Parathyroid adenoma (tissue), 2 donors: ENCODE data around the gene NXT1.

Source experiments
- H2AFZ ChIP-seq: fragments of 300-600 bp; sonication (generic); one replicate; pipeline ENCODE4 v1.7.0; 2017; ENCODE audit warnings: antibody characterized with exemption, mild to moderate bottlenecking
- H3K27ac ChIP-seq: fragments of 300-600 bp; sonication (generic); one replicate; pipeline ENCODE4 v1.7.0; 2017
- H3K27me3 ChIP-seq: fragments of 300-600 bp; sonication (generic); one replicate; pipeline ENCODE4 v1.7.0; 2017; ENCODE audit warnings: low read length; ENCODE audit not compliant: control insufficient read depth, insufficient read depth
- H3K36me3 ChIP-seq: fragments of 300-600 bp; sonication (generic); one replicate; pipeline ENCODE4 v1.7.0; 2017; ENCODE audit warnings: low read length; ENCODE audit not compliant: control insufficient read depth, insufficient read depth
- H3K4me1 ChIP-seq: fragments of 300-600 bp; sonication (generic); one replicate; pipeline ENCODE4 v1.7.0; 2017; ENCODE audit warnings: control low read depth
- H3K4me2 ChIP-seq: fragments of 300-600 bp; sonication (generic); one replicate; pipeline ENCODE4 v1.7.0; 2017; ENCODE audit warnings: low read length
- H3K4me3 ChIP-seq: fragments of 300-600 bp; sonication (generic); one replicate; pipeline ENCODE4 v1.7.0; 2017; ENCODE audit warnings: low read depth, low read length
- H3K79me2 ChIP-seq: fragments of 300-600 bp; sonication (generic); one replicate; pipeline ENCODE4 v1.7.0; 2017; ENCODE audit warnings: control low read depth
- H3K9ac ChIP-seq: fragments of 300-600 bp; sonication (generic); one replicate; pipeline ENCODE4 v1.7.0; 2017; ENCODE audit warnings: mild to moderate bottlenecking
- H3K9me3 ChIP-seq: fragments of 300-600 bp; sonication (generic); one replicate; pipeline ENCODE4 v1.7.0; 2017; ENCODE audit warnings: low read length; ENCODE audit not compliant: control insufficient read depth
- CTCF ChIP-seq: fragments of 300-600 bp; sonication (generic); IDR thresholded peaks from one replicate; pipeline ENCODE4 v1.7.0; 2017; ENCODE audit warnings: antibody characterized with exemption, mild to moderate bottlenecking
- donor health status: primary hyperparathyroidism.

The NXT1 gene

GRCh38 chr20:23332467-23332866 is 18.1 kb upstream of the NXT1 start:
- Histone ChIP-seq H3K9me3 (no peaks in the 10 kb centered on the region), H3K27me3 (no peaks in the 10 kb centered on the region), H3K4me1 (no peaks in the 10 kb centered on the region), H3K36me3 (no peaks in the 10 kb centered on the region), H3K27ac (no peak overlapping the region), H3K4me2 (no peak overlapping the region), H3K9ac (no peak overlapping the region), H3K79me2 (no peaks in the 10 kb centered on the region), H2AFZ (no peak overlapping the region), H3K4me3 (no peak overlapping the region)
- no peak for TF ChIP-seq CTCF

GRCh38 chr20:23334111-23334510 is 16.5 kb upstream of the NXT1 start:
- no peaks in the 10 kb centered on the region for H3K4me1 ChIP-seq
- no peaks in the 10 kb centered on the region for H3K36me3 ChIP-seq
- H3K9ac ChIP-seq, result no peak overlapping the region
- H3K4me3 ChIP-seq, result no peak overlapping the region
- no peak for TF ChIP-seq CTCF
- H3K9me3 ChIP-seq, result no peaks in the 10 kb centered on the region
- no peak overlapping the region for H2AFZ ChIP-seq
- H3K27me3 ChIP-seq, result no peaks in the 10 kb centered on the region
- no peaks in the 10 kb centered on the region for H3K79me2 ChIP-seq
- no peak overlapping the region for H3K4me2 ChIP-seq
- H3K27ac ChIP-seq, result no peak overlapping the region

DNA sequence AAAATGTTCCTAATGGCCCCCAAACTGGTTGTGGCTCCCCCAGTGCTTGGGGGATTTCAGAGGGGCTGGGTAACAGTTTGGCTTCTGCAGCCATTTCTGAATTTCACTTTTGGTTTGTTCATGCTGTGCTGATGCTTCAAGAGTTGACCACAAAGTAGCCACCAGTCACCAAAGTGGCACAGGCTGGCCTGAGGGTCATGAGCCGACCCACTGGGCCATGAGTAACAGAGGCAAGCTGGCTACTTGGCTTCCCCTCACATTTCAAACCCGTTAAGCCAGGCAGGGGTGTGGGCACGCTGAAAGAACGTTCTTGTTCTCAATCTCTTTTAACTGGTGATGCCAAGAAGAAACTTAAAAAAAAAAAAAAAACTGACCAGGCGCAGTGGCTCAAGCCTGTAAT is 15.1 kb upstream of the NXT1 start:
- no peak overlapping the region for H3K4me3 ChIP-seq
- no peaks in the 10 kb centered on the region for H3K79me2 ChIP-seq
- H3K9ac ChIP-seq, result no peak overlapping the region
- H3K4me2 ChIP-seq, result no peak overlapping the region
- no peak overlapping the region for H2AFZ ChIP-seq
- H3K27me3 ChIP-seq, result no peaks in the 10 kb centered on the region
- H3K27ac ChIP-seq, result no peak overlapping the region
- no peak for TF ChIP-seq CTCF
- no peaks in the 10 kb centered on the region for H3K4me1 ChIP-seq
- H3K36me3 ChIP-seq, result no peaks in the 10 kb centered on the region
- H3K9me3 ChIP-seq, result no peaks in the 10 kb centered on the region

- H3K9me3 ChIP-seq, result no peaks in the 10 kb centered on the region
- H3K27me3 ChIP-seq, result no peaks in the 10 kb centered on the region
- no peaks in the 10 kb centered on the region for H3K79me2 ChIP-seq
- H3K4me3 ChIP-seq, result no peak overlapping the region
- H3K27ac ChIP-seq, result no peak overlapping the region
- H3K9ac ChIP-seq, result no peak overlapping the region
- H2AFZ ChIP-seq, result no peak overlapping the region
- H3K4me2 ChIP-seq, result no peak overlapping the region
- no peaks in the 10 kb centered on the region for H3K4me1 ChIP-seq
- TF ChIP-seq CTCF, result no peak
- no peaks in the 10 kb centered on the region for H3K36me3 ChIP-seq
Observed at GRCh38 chr20:23336476-23336875, 14.1 kb upstream of the NXT1 start.

GRCh38 chr20:23337312-23337711 is 13.3 kb upstream of the NXT1 start:
- TF ChIP-seq CTCF, result no peak
- H3K4me2 ChIP-seq, result no peak overlapping the region

More at GRCh38 chr20:23337312-23337711, 13.3 kb upstream of the NXT1 start:
- Histone ChIP-seq H3K36me3 (no peaks in the 10 kb centered on the region), H3K79me2 (no peaks in the 10 kb centered on the region), H2AFZ (no peak overlapping the region), H3K9me3 (no peaks in the 10 kb centered on the region), H3K9ac (no peak overlapping the region), H3K4me1 (no peaks in the 10 kb centered on the region), H3K27me3 (no peaks in the 10 kb centered on the region), H3K4me3 (no peak overlapping the region), H3K27ac (no peak overlapping the region)
